ENCODE measurements around the gene CEP104.
"Not testable (repeated sequence)": the region's sequence is repeated elsewhere in the genome, so short reads cannot be mapped to it uniquely, and the experiment has no call there.

The CEP104 gene

GRCh38 chr1:3828391-3828790 lies 28.6 kb downstream of the CEP104 start:
- no peak for DNase-seq

- peak in 21 of 56 donors; percentile 4 to 71 (median 23) for DNase-seq
Measured at GRCh38 chr1:3827813-3828307, 29.2 kb downstream of the CEP104 start.

- no peak for DNase-seq
Measured at GRCh38 chr1:3825356-3825755, 31.7 kb downstream of the CEP104 start.

GRCh38 chr1:3824650-3825049 lies 32.4 kb downstream of the CEP104 start:
- no peak for DNase-seq

GRCh38 chr1:3822421-3822820 lies 34.6 kb downstream of the CEP104 start:
- DNase-seq: peak in 8 of 56 donors; percentile 6 to 43 (median 22)

GRCh38 chr1:3821908-3822307 lies 35.1 kb downstream of the CEP104 start:
- DNase-seq: no peak

- no peak for DNase-seq
Measured at GRCh38 chr1:3821447-3821846, 35.6 kb downstream of the CEP104 start.

- DNase-seq: no peak
Measured at GRCh38 chr1:3821004-3821403, 36.0 kb downstream of the CEP104 start.

GRCh38 chr1:3820316-3820715 lies 36.7 kb downstream of the CEP104 start:
- no peak for DNase-seq

- peak in 8 of 56 donors; percentile 8 to 50 (median 25) for DNase-seq
Measured at GRCh38 chr1:3819771-3820200, 37.2 kb downstream of the CEP104 start.

GRCh38 chr1:3817821-3818597 lies 39.0 kb downstream of the CEP104 start:
- DNase-seq: no peak

GRCh38 chr1:3817138-3817740 lies 39.8 kb downstream of the CEP104 start:
- DNase-seq: no peak

- no peak for DNase-seq
Measured at GRCh38 chr1:3816331-3817137, 40.5 kb downstream of the CEP104 start.

- DNase-seq: no peak
Measured at GRCh38 chr1:3814771-3815561, 42.0 kb downstream of the CEP104 start.

- no peak for DNase-seq
Measured at GRCh38 chr1:3814065-3814464, 42.9 kb downstream of the CEP104 start.

GRCh38 chr1:3811595-3811911 lies 45.5 kb downstream of the CEP104 start:
- DNase-seq: no peak

GRCh38 chr1:3810149-3810761 lies 46.8 kb downstream of the CEP104 start:
- not testable (repeated sequence) for DNase-seq

- no peak for DNase-seq
Measured at GRCh38 chr1:3809680-3810079, 47.3 kb downstream of the CEP104 start.

- DNase-seq: no peak
Measured at GRCh38 chr1:3807769-3808168, 49.2 kb downstream of the CEP104 start.

- no peak for DNase-seq
Measured at GRCh38 chr1:3805038-3805437, 52.0 kb downstream of the CEP104 start.

- not testable (repeated sequence) for DNase-seq
Measured at GRCh38 chr1:3804627-3804944, 52.4 kb downstream of the CEP104 start.

All from nucleus accumbens (tissue), 56 donors.